Panc1 (cell line): ENCODE measurements around the gene FGD4.

Experiments
- POLR2AphosphoS5 ChIP-seq: IDR thresholded peaks from 2 replicates; pipeline ENCODE4 v1.6.1; 2012; ENCODE audit warnings: mild to moderate bottlenecking, low read depth, low read length, moderate library complexity
- SIN3A ChIP-seq: IDR thresholded peaks from 2 replicates; pipeline ENCODE4 v1.6.1; 2012; ENCODE audit warnings: low read depth, mild to moderate bottlenecking, low read length, moderate library complexity, borderline replicate concordance; ENCODE audit not compliant: insufficient read depth
- TCF7L2 ChIP-seq: IDR thresholded peaks from 2 replicates; pipeline ENCODE4 v1.6.1; 2011; ENCODE audit warnings: mild to moderate bottlenecking, low read depth, low read length, inconsistent platforms
- TF ChIP-seq, protein P1 (sequence below): fragments of 450-650 bp; IDR thresholded peaks from 2 replicates; pipeline ENCODE4 v1.5.1; 2017; ENCODE audit warnings: mild to moderate bottlenecking
- TF ChIP-seq, protein P2 (sequence below), 2 experiments: IDR thresholded peaks; 2 replicates each; pipeline ENCODE4 v1.6.1; 2011 to 2012; ENCODE audit warnings: low read depth in 2 of 2, control low read depth in 1 of 2, low read length in 1 of 2, mild to moderate bottlenecking in 1 of 2, moderate library complexity in 1 of 2; ENCODE audit not compliant: insufficient read depth in 1 of 2

DNA sequence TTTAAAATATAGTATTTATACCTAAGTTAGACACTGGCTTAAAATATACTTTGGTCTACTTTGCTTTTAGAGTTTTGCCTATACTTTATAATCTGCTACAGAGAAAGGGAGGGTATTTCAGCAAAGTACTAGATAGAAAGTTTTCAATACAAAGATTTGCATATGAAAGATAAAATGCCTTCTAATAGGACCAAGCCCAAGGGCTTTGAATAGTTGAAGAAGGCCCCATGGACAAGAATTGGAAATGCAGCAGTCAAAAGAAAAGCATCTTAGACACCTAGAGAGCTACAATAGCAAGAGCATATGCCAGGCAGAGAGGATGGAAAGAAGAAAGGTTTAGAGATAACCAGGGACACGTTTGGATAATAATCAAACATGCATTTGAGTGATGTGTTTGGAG is 196.7 kb downstream of the FGD4 start:
- TF ChIP-seq, protein P1, sequence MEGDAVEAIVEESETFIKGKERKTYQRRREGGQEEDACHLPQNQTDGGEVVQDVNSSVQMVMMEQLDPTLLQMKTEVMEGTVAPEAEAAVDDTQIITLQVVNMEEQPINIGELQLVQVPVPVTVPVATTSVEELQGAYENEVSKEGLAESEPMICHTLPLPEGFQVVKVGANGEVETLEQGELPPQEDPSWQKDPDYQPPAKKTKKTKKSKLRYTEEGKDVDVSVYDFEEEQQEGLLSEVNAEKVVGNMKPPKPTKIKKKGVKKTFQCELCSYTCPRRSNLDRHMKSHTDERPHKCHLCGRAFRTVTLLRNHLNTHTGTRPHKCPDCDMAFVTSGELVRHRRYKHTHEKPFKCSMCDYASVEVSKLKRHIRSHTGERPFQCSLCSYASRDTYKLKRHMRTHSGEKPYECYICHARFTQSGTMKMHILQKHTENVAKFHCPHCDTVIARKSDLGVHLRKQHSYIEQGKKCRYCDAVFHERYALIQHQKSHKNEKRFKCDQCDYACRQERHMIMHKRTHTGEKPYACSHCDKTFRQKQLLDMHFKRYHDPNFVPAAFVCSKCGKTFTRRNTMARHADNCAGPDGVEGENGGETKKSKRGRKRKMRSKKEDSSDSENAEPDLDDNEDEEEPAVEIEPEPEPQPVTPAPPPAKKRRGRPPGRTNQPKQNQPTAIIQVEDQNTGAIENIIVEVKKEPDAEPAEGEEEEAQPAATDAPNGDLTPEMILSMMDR: no peak
- TF ChIP-seq TCF7L2 (no peak), POLR2AphosphoS5 (no peak), SIN3A (no peak)
- TF ChIP-seq, protein P2, sequence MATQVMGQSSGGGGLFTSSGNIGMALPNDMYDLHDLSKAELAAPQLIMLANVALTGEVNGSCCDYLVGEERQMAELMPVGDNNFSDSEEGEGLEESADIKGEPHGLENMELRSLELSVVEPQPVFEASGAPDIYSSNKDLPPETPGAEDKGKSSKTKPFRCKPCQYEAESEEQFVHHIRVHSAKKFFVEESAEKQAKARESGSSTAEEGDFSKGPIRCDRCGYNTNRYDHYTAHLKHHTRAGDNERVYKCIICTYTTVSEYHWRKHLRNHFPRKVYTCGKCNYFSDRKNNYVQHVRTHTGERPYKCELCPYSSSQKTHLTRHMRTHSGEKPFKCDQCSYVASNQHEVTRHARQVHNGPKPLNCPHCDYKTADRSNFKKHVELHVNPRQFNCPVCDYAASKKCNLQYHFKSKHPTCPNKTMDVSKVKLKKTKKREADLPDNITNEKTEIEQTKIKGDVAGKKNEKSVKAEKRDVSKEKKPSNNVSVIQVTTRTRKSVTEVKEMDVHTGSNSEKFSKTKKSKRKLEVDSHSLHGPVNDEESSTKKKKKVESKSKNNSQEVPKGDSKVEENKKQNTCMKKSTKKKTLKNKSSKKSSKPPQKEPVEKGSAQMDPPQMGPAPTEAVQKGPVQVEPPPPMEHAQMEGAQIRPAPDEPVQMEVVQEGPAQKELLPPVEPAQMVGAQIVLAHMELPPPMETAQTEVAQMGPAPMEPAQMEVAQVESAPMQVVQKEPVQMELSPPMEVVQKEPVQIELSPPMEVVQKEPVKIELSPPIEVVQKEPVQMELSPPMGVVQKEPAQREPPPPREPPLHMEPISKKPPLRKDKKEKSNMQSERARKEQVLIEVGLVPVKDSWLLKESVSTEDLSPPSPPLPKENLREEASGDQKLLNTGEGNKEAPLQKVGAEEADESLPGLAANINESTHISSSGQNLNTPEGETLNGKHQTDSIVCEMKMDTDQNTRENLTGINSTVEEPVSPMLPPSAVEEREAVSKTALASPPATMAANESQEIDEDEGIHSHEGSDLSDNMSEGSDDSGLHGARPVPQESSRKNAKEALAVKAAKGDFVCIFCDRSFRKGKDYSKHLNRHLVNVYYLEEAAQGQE (IDR thresholded peaks at IDR 0.05; ENCODE audit: insufficient read depth in 1 of 2, low read depth in 2 of 2, low read length in 1 of 2): no peak
